Karpas-422 (cell line): ENCODE results near the gene IFNL4. TPM values are rescaled to one million over a fixed set of nuclear protein-coding genes. Genes with fewer than 3 reads are reported as not detected.

Experiments used
- DNase-seq: peaks from one replicate; pipeline ENCODE4 v3.0.0-alpha.2; 2015
- H2AFZ ChIP-seq: fragments of 200-600 bp; sonication (generic); 2 replicates; pipeline ENCODE4 v1.6.1; 2014; ENCODE audit warnings: antibody characterized with exemption, low read length, mixed read lengths
- H3K27ac ChIP-seq: fragments of 200-600 bp; sonication (generic); 2 replicates; pipeline ENCODE4 v1.5.1; 2014; ENCODE audit warnings: mild to moderate bottlenecking, low read length, moderate library complexity
- H3K27me3 ChIP-seq: fragments of 200-600 bp; sonication (generic); 2 replicates; pipeline ENCODE4 v1.6.1; 2014; ENCODE audit warnings: low read length, mixed read lengths
- H3K36me3 ChIP-seq: fragments of 200-600 bp; sonication (generic); 2 replicates; pipeline ENCODE4 v1.6.1; 2014; ENCODE audit warnings: low read length, mixed read lengths; ENCODE audit not compliant: insufficient read depth
- H3K4me1 ChIP-seq: fragments of 200-600 bp; sonication (generic); 2 replicates; pipeline ENCODE4 v1.6.1; 2014; ENCODE audit warnings: mild to moderate bottlenecking, low read length, mixed read lengths
- H3K4me2 ChIP-seq: fragments of 200-600 bp; sonication (generic); 2 replicates; pipeline ENCODE4 v1.6.1; 2014; ENCODE audit warnings: low read length, low read depth, mild to moderate bottlenecking; ENCODE audit not compliant: poor library complexity, severe bottlenecking
- H3K4me3 ChIP-seq: fragments of 200-600 bp; sonication (generic); 2 replicates; pipeline ENCODE4 v1.5.1; 2014; ENCODE audit warnings: mild to moderate bottlenecking, antibody characterized with exemption, low read length, mixed read lengths
- H3K79me2 ChIP-seq: fragments of 200-600 bp; sonication (generic); 2 replicates; pipeline ENCODE4 v1.6.1; 2014; ENCODE audit warnings: mild to moderate bottlenecking, low read length, mixed read lengths
- H3K9ac ChIP-seq: fragments of 200-600 bp; sonication (generic); 2 replicates; pipeline ENCODE4 v1.6.0; 2014; ENCODE audit warnings: low read length
- H3K9me2 ChIP-seq: fragments of 200-600 bp; sonication (generic), shearing (Covaris generic); replicated peaks from 2 replicates; pipeline ENCODE4 v1.6.0; 2014; ENCODE audit warnings: mild to moderate bottlenecking, low read length, moderate library complexity; ENCODE audit not compliant: insufficient read depth
- H3K9me3 ChIP-seq: fragments of 300-700, 200-600 bp; sonication (generic); 2 replicates; pipeline ENCODE4 v1.6.1; 2014; ENCODE audit warnings: low read length, mixed read lengths
- H4K20me1 ChIP-seq: fragments of 200-600 bp; sonication (generic); 2 replicates; pipeline ENCODE4 v1.6.1; 2014; ENCODE audit warnings: mild to moderate bottlenecking, antibody characterized with exemption, low read length, low read depth; ENCODE audit not compliant: insufficient read depth
- total RNA-seq: library from RNA; depleted of rRNA; stranded (reverse); fragments of >200 nt; shearing (Covaris generic); gene quantifications from 2 replicates; pipeline ENCODE4 v1.2.3, GENCODE V29; 2014; ENCODE audit warnings: low replicate concordance; rRNA removed

IFNL4 gene
- total RNA-seq, 1 experiment from 2014 or later: not detected

DNA sequence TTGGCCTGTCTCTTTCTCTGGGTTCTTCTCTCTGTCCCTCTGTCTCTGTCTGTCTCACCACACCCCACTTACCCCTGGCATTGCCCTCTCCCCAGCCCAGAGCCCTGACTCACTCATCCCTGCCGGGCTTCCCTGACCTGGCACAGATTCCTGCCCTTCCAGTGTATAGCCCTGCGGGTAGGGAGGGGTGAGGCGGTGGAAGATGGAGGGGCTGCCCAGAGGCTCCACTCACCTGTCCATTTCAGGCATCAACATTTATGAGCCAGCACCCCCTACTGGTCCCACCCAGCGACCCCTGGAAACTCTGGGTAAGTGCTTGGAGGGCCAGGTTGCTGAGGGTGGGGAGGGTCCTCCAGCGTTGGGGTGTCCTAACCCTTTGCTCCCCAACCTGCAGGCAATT is 50.8 kb downstream of the IFNL4 start:
- Histone ChIP-seq H3K36me3 (no peaks in the 10 kb centered on the region), H3K27me3 (no peaks in the 10 kb centered on the region), H3K9me3 (no peaks in the 10 kb centered on the region), H3K27ac (no peak overlapping the region), H2AFZ (no peak overlapping the region), H3K4me3 (no peak overlapping the region), H4K20me1 (no peaks in the 10 kb centered on the region), H3K9me2 (no peaks in the 10 kb centered on the region), H3K4me1 (no peaks in the 10 kb centered on the region), H3K79me2 (no peaks in the 10 kb centered on the region), H3K9ac (no peak overlapping the region), H3K4me2 (no peak overlapping the region)
- DNase-seq: no peak

DNA sequence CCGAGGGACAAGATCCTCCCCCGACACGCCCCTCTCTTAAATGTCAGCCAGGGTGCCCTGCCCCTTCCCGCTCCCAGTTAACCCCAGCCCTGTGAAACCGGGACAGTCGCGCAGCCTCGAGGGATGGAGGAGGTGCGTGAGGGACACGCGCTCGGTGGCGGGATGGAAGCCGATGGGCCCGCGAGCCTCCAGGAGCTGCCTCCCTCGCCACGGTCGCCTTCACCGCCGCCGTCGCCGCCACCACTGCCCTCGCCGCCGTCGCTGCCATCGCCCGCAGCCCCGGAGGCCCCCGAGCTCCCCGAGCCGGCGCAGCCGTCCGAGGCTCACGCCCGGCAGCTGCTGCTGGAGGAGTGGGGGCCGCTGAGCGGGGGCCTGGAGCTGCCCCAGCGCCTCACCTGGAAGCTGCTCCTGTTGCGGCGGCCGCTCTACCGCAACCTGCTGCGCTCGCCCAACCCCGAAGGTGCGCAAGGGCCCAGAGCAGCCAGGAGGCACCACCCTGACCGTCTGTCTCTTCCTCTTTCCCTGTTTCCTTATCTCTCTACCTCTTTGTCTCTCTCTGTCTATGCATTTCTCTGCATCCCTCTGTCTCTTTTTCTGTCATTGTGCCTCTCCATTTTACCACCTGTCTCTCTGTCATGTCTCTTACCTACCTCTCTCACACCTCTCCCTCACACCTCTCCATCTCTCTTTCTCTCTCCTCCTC is 51.6 kb downstream of the IFNL4 start, which contains the start of gene NCCRP1:
Gene NCCRP1 (plus strand): TSS at position 105 of the 703 bp plus-strand sequence. CDS start 19 bp downstream, at position 124.
- no peak within 1 kb of the TSS for H3K9ac ChIP-seq
- no peaks in the 10 kb centered on the region for H3K9me2 ChIP-seq
- no peaks in the 10 kb centered on the region for H3K27me3 ChIP-seq
- no peaks in the 10 kb centered on the region for H3K79me2 ChIP-seq
- DNase-seq: no peak
- no peaks in the 10 kb centered on the region for H3K36me3 ChIP-seq
- no peak within 1 kb of the TSS for H3K4me3 ChIP-seq
- no peak within 1 kb of the TSS for H3K27ac ChIP-seq
- no peak within 1 kb of the TSS for H3K4me2 ChIP-seq
- H3K4me1 ChIP-seq: no peaks in the 10 kb centered on the region
- no peak within 1 kb of the TSS for H2AFZ ChIP-seq
- no peaks in the 10 kb centered on the region for H3K9me3 ChIP-seq
- H4K20me1 ChIP-seq: no peaks in the 10 kb centered on the region

DNA sequence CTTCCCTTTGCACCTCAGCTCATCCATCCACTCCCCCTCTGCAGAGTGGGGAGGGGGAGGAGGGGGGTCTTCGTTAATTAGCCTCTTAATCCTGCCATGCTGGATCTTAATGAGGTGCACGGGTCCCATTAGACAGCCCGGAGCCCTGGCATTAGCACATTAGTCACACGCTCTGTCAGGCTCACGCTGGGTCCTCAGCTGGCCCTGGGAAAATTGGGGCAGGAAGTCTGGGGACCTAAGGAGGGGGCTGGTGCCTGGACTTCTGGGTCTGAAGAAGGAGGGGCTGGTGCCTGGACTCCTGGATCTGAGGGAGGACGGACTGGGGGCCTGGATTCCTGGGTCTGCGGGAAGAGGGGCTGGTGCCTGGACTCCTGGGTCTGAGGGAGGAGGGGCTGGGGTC is 52.3 kb downstream of the IFNL4 start:
- Histone ChIP-seq H3K27me3 (no peaks in the 10 kb centered on the region), H3K27ac (no peak overlapping the region), H3K36me3 (no peaks in the 10 kb centered on the region), H4K20me1 (no peaks in the 10 kb centered on the region), H3K9me3 (no peaks in the 10 kb centered on the region), H3K9me2 (no peaks in the 10 kb centered on the region), H3K4me3 (no peak overlapping the region), H3K9ac (no peak overlapping the region), H3K4me1 (no peaks in the 10 kb centered on the region), H2AFZ (no peak overlapping the region), H3K79me2 (no peaks in the 10 kb centered on the region), H3K4me2 (no peak overlapping the region)
- no peak for DNase-seq

Other genes with a start within 250 kb of the IFNL4 start
- gene FBXO27, start 216.3 kb downstream of the IFNL4 start, total RNA-seq: not detected in 2 replicates
- not detected in 2 replicates for gene ACP7, start 164.5 kb downstream of the IFNL4 start, total RNA-seq
- 1.7 and 1.9 TPM in 2 replicates for gene PAK4, start 123.1 kb downstream of the IFNL4 start, total RNA-seq
- gene NCCRP1, start 51.9 kb downstream of the IFNL4 start, total RNA-seq: not detected in 2 replicates
- not detected in 2 replicates for gene SYCN, start 44.6 kb downstream of the IFNL4 start, total RNA-seq
- gene IFNL3, start 3.9 kb downstream of the IFNL4 start, total RNA-seq: not detected in 2 replicates
- gene IFNL2, start 19.5 kb upstream of the IFNL4 start, total RNA-seq: not detected in 2 replicates
- not detected in 2 replicates for gene IFNL1, start 47.6 kb upstream of the IFNL4 start, total RNA-seq
- gene LRFN1, start 72.0 kb upstream of the IFNL4 start, total RNA-seq: not detected in 2 replicates
- gene GMFG, start 87.2 kb upstream of the IFNL4 start, total RNA-seq: not detected in 2 replicates
- 50.9 and 78.1 TPM in 2 replicates for gene SAMD4B, start 93.6 kb upstream of the IFNL4 start, total RNA-seq
- 25.3 and 26.7 TPM in 2 replicates for gene PAF1, start 142.2 kb upstream of the IFNL4 start, total RNA-seq
- gene MED29, start 142.5 kb upstream of the IFNL4 start, total RNA-seq: 18.1 and 18.6 TPM in 2 replicates
- 10.3 and 16.3 TPM in 2 replicates for gene ZFP36, start 158.0 kb upstream of the IFNL4 start, total RNA-seq
- 19.0 and 22.2 TPM in 2 replicates for gene PLEKHG2, start 163.8 kb upstream of the IFNL4 start, total RNA-seq
- gene RPS16, start 187.1 kb upstream of the IFNL4 start, total RNA-seq: 378 and 758 TPM in 2 replicates
- 55.3 and 66.3 TPM in 2 replicates for gene SUPT5H, start 196.7 kb upstream of the IFNL4 start, total RNA-seq
- gene TIMM50, start 232.0 kb upstream of the IFNL4 start, total RNA-seq: 61.2 and 101 TPM in 2 replicates